ENCODE measurements around the gene HAND1.

HAND1 gene

GRCh38 chr5:154505567-154505966 lies 27.5 kb upstream of the HAND1 start:
- DNase-seq = no peak

GRCh38 chr5:154503698-154504039 lies 25.6 kb upstream of the HAND1 start:
- DNase-seq = no peak

- no peak for DNase-seq
Measured at GRCh38 chr5:154502180-154502579, 24.2 kb upstream of the HAND1 start.

- DNase-seq = no peak
Measured at GRCh38 chr5:154501566-154501965, 23.5 kb upstream of the HAND1 start.

- DNase-seq = no peak
Measured at GRCh38 chr5:154498994-154499393, 21.0 kb upstream of the HAND1 start.

- DNase-seq = no peak
Measured at GRCh38 chr5:154498591-154498990, 20.6 kb upstream of the HAND1 start.

GRCh38 chr5:154494036-154494435 lies 16.0 kb upstream of the HAND1 start:
- DNase-seq = no peak

GRCh38 chr5:154493274-154493673 lies 15.2 kb upstream of the HAND1 start:
- no peak for DNase-seq

GRCh38 chr5:154491941-154492340 lies 13.9 kb upstream of the HAND1 start:
- DNase-seq = no peak

GRCh38 chr5:154487541-154487940 lies 9.5 kb upstream of the HAND1 start:
- no peak for DNase-seq

- no peak for DNase-seq
Measured at GRCh38 chr5:154486427-154486866, 8.4 kb upstream of the HAND1 start.

- no peak for DNase-seq
Measured at GRCh38 chr5:154485850-154486426, 7.9 kb upstream of the HAND1 start.

GRCh38 chr5:154485096-154485491 lies 7.1 kb upstream of the HAND1 start:
- no peak for DNase-seq

GRCh38 chr5:154484393-154485095 lies 6.5 kb upstream of the HAND1 start:
- DNase-seq = no peak

GRCh38 chr5:154483654-154484392 lies 5.8 kb upstream of the HAND1 start:
- DNase-seq = no peak

- no peak for DNase-seq
Measured at GRCh38 chr5:154482528-154483449, 4.8 kb upstream of the HAND1 start.

GRCh38 chr5:154481584-154482381 lies 3.8 kb upstream of the HAND1 start:
- DNase-seq = no peak

GRCh38 chr5:154480847-154481246 lies 2.8 kb upstream of the HAND1 start:
- no peak for DNase-seq

GRCh38 chr5:154479944-154480750 lies 2.1 kb upstream of the HAND1 start:
- no peak for DNase-seq

GRCh38 chr5:154479160-154479943 lies 1.3 kb upstream of the HAND1 start:
- DNase-seq = no peak

GRCh38 chr5:154478752-154479159 lies 729 bp upstream of the HAND1 start:
- no peak for DNase-seq
